ENCODE results near the gene SLITRK1.

DNA sequence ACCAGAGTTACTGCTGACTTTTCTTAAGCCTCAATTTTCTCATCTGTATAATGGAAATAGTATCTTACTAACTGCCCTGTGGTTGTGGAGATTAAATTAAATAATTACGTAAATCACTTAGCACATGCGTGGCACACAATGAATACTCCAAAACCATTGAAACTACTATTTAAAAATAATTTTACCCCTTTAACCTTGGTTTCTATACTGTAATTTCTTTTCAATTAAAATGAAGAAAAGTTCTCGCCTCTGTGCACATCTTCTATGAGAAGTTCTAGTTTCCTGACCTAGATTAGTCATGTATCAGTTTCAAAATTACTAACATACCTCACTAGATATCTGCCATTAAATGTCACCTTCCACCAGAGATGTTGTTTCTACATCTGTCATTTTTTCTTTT, 5.7 kb downstream of the SLITRK1 start:
- TF ChIP-seq, protein P1, sequence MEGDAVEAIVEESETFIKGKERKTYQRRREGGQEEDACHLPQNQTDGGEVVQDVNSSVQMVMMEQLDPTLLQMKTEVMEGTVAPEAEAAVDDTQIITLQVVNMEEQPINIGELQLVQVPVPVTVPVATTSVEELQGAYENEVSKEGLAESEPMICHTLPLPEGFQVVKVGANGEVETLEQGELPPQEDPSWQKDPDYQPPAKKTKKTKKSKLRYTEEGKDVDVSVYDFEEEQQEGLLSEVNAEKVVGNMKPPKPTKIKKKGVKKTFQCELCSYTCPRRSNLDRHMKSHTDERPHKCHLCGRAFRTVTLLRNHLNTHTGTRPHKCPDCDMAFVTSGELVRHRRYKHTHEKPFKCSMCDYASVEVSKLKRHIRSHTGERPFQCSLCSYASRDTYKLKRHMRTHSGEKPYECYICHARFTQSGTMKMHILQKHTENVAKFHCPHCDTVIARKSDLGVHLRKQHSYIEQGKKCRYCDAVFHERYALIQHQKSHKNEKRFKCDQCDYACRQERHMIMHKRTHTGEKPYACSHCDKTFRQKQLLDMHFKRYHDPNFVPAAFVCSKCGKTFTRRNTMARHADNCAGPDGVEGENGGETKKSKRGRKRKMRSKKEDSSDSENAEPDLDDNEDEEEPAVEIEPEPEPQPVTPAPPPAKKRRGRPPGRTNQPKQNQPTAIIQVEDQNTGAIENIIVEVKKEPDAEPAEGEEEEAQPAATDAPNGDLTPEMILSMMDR (conservative IDR thresholded peaks at IDR 0.05 in 1 of 2, IDR thresholded peaks at IDR 0.05 in 1 of 2; ENCODE audit: low read depth in 1 of 2, low read length in 2 of 2): no peak
- no peak for TF ChIP-seq EZH2 (IDR thresholded peaks at IDR 0.05; ENCODE audit: low read length, missing control alignments)
